HG02678 (cell line): ENCODE measurements around the gene CCNYL1.

Experiments used
- ATAC-seq: cut with Tn5 transposase; IDR thresholded peaks from one replicate; pipeline ENCODE4 v1.9.1; 2021; ENCODE audit warnings: mild to moderate bottlenecking, moderate library complexity; ENCODE audit not compliant: unreplicated experiment

Gene CCNYL1

DNA sequence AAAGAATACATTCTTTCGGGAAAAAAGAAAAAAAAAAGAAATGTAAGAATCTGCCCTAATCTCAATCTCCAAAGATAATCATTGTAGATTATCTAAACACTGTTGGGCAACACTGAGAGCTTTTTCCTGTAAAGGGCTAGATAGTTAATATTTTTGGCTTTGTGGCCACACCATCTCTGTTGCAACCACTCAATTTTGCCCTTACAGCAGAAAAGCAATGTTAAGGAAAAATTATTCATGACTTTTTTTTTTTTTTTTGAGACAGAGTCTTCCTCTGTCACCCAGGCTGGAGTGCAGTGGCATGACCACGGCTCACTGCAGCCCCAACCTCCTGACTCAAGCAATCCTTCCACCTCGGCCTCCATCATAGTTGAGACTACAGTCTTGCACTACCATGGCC lies 75.6 kb downstream of the CCNYL1 start:
- ATAC-seq = no peak

DNA sequence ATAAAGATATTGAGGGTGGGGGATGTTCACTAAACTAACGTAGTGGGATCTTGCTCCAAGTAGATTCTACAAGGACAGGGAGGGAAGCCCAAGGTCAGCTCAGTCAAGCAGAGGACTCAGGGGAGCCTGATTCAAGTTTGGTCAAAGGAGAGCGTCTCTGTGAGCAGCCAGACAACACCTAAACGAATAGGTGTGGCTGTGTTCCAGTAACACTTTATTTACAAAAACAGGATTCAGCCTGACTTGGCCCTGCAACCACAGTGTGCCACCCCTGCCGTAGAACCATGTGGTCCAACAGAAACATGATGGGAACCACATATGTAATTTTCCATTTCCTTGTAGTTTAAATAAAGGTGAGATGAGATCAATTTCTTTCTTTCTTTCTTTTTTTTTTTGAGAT lies 76.4 kb downstream of the CCNYL1 start:
- ATAC-seq = no peak

DNA sequence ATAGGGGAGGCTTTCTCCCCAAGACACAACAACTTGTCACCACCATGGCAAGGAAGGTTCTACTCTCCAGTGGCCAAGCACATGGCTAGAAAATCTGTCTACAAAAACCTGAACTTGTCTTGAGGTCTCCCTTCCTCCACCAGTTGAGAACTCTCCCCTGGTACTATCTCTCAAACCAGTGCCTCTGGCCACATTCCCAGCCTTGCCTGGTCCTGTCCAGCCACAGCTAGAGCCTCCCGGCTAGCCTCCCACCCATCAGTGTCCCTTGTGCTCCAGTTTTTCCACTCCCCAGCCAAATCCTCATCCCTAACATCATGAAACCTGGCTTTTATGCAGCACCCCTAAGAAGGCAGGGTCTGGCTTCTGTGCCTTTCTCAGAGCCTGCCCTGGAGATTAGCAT lies 79.5 kb downstream of the CCNYL1 start:
- no peak for ATAC-seq

DNA sequence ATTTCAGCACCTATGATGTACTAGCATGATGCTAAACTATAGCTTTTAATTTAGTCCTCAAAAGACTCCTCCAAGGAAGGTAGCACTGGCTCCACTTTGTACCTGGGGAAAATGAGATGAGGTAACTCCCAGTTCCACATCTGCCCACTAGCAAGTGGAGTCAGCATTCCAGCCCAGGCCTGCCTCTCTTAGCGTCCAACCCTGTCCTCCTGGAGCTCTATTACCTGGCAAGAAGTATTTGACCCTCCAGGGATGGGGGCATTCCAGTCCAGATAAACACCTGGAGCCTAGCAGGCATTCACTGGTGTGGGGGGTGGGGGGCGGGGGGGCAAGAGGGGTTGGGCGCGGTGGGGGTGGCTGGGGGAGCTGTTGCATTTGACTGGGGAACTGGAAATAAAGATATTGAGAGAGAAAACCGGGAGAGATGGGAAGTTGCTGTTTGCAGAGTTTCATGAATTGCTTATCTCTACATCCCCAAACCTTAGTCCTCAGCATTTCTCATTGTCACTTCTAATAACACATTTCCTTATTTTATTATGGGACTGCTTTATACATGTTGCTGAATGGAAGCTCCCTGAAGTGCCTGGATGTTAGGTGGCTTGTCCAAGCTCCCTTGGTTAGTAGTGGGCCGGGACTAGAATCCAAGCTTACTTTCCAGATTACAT lies 80.3 kb downstream of the CCNYL1 start:
- no peak for ATAC-seq

DNA sequence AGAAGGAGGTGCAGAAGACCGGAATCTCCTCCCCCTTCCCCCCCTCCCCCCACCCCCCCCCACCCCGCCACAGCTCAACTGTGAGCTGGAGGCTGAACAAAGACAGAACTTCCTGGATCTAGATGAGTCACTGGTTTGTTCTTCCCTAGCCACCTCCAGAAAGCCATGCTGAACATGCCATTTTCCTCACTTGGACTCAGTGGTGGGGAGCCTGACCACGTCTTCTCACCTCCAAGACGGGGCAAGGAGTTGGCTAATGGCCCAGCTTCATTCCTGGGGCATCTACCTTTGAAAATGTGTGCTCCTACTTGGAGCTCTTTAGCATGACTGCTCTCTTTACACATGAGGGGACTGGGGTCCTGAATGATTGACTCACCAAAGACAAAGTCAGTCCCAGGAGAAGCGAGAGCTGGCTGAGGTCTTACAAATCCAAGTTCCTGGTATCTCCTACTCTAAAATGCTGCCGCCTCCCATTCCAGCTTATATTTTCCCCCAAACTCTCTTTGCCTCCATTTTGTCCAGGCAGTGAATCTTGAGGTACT lies 80.9 kb downstream of the CCNYL1 start:
- ATAC-seq = no peak

DNA sequence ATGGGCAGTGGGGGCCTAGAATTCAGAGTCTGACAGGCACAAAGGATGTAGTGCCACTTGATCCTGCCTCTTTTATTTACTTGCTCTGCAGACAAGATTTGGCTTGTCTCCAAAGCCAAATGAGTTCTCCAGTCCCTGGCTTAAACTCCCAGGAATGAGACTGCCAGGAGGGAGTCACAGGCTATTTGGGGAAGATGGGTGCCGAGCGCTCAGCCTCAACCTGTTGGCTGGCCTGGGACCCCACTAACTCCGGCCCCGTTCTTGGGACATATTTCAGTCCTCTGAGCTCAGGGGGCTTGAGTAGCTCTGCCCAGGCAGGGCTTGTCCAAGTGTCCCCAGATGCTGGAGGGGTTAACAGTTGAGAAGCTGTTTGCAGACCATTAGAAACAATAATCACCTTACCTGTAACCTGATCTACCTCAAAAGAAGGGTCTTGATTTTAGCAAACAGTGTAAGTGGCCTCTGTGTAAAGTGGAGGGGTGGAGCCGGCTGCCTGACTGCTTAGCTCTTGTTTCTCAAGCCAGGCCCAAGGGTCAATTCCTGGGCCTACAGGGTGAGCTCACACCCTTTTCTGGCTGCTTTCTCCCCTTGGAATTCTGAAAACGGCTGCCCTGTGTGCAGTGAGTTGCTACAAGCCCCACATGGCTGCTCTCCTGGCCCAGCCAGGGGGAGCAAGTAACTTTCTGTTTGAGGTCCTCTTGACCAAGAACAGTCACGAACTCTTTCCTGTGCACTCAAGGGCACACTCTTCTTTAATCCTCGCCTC lies 85.3 kb downstream of the CCNYL1 start:
- ATAC-seq = no peak

DNA sequence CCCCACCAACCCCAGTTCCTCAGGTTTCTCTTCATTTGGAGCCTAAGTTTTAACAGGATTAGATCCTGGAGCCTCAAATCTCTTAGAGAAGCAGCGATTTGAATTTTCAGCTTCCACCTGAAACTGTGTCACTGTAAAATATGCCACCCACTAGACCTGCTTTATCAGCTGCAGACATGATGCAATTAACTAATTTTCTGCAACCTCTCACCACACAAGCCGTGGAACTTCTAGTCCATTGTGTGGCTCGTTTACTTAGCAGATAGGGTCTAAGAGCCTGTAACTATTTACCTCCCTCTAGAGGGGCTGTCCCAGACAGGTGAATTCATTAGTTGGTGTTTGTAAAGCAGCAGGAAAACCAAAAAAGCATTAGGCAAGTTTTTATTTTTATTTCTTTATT lies 89.8 kb downstream of the CCNYL1 start:
- ATAC-seq = no peak

DNA sequence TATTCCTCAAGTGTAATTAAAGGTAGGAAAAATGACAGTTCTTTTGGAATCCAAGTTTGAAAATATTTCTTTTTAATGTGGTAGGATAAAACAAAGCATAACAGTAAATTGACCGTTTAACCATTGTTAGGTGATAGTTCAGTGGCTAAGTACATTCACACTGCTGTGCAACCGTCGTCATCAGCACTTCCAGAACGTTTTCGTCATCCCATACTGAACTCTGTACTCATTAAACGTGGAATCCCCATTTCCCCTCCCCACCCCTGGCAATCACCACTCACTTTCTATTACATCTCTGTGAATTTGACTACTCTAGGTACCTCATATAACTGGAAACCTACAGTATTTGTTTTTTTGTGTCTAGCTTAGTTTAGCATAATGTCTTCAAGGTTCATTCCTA lies 91.2 kb downstream of the CCNYL1 start:
- no peak for ATAC-seq
